SK-N-SH treated with all-trans-retinoic acid at 6 μM for 48 hours (cell line): Measurements from ENCODE around the gene TIMM50.

Experiments used
- ATAC-seq: fragments of 200-7000 bp; cut with Tn5 transposase; 3 replicates; pipeline ENCODE4 v1.9.1; 2020; ENCODE audit warnings: mild to moderate bottlenecking, moderate library complexity
- ARNTL ChIP-seq: fragments of 450-650 bp; formaldehyde crosslinking; IDR thresholded peaks from 2 replicates; pipeline ENCODE4 v1.5.0; 2020; ENCODE audit warnings: low read depth, mild to moderate bottlenecking, moderate library complexity, borderline replicate concordance
- BACH2 ChIP-seq: fragments of 250-450 bp; sonication (Bioruptor Pico); IDR thresholded peaks from 2 replicates; pipeline ENCODE4 v1.9.0; 2021; ENCODE audit warnings: mild to moderate bottlenecking, borderline replicate concordance
- CREB5 ChIP-seq: fragments of 250-450 bp; sonication (Bioruptor Pico); IDR thresholded peaks from 2 replicates; pipeline ENCODE4 v1.5.1; 2020; ENCODE audit warnings: low read depth, mild to moderate bottlenecking, moderate library complexity
- CSDC2 ChIP-seq: fragments of 250-450 bp; sonication (Bioruptor Pico); IDR thresholded peaks from 2 replicates; pipeline ENCODE4 v1.5.0; 2020; ENCODE audit warnings: mild to moderate bottlenecking, moderate library complexity
- CSRNP3 ChIP-seq: fragments of 250-450 bp; sonication (Bioruptor Pico); IDR thresholded peaks from 2 replicates; pipeline ENCODE4 v1.5.1; 2021; ENCODE audit warnings: mild to moderate bottlenecking, moderate library complexity
- ESRRG ChIP-seq: fragments of 250-450 bp; sonication (Bioruptor Pico); IDR thresholded peaks from 2 replicates; pipeline ENCODE4 v1.6.1; 2021; ENCODE audit warnings: mild to moderate bottlenecking
- GLIS3 ChIP-seq: fragments of 250-450 bp; sonication (Bioruptor Pico); IDR thresholded peaks from 2 replicates; pipeline ENCODE4 v1.5.0; 2020; ENCODE audit warnings: mild to moderate bottlenecking, moderate library complexity
- ISL1 ChIP-seq: fragments of 250-450 bp; sonication (Bioruptor Pico); IDR thresholded peaks from 2 replicates; pipeline ENCODE4 v2.1.2; 2022; ENCODE audit warnings: mild to moderate bottlenecking, moderate library complexity
- OSR1 ChIP-seq: fragments of 250-450 bp; sonication (Bioruptor Pico); IDR thresholded peaks from 2 replicates; pipeline ENCODE4 v1.8.0; 2022; ENCODE audit warnings: moderate library complexity, mild to moderate bottlenecking, inconsistent platforms
- PATZ1 ChIP-seq: fragments of 250-450 bp; sonication (Bioruptor Pico); IDR thresholded peaks from 2 replicates; pipeline ENCODE4 v1.8.0; 2020; ENCODE audit warnings: mild to moderate bottlenecking, moderate library complexity, borderline replicate concordance
- POU6F1 ChIP-seq: fragments of 250-450 bp; sonication (Bioruptor Pico); IDR thresholded peaks from 2 replicates; pipeline ENCODE4 v1.8.0; 2021; ENCODE audit warnings: low read depth, mild to moderate bottlenecking, moderate library complexity, borderline replicate concordance
- PPARA ChIP-seq: fragments of 250-450 bp; sonication (Bioruptor Pico); IDR thresholded peaks from 2 replicates; pipeline ENCODE4 v1.5.0; 2020; ENCODE audit warnings: mild to moderate bottlenecking, borderline replicate concordance
- SNAI2 ChIP-seq: fragments of 250-450 bp; sonication (Bioruptor Pico); IDR thresholded peaks from 2 replicates; pipeline ENCODE4 v1.5.0; 2020; ENCODE audit warnings: mild to moderate bottlenecking, moderate library complexity
- TSHZ2 ChIP-seq: fragments of 250-450 bp; sonication (Bioruptor Pico); IDR thresholded peaks from 2 replicates; pipeline ENCODE4 v1.5.0; 2020; ENCODE audit warnings: mild to moderate bottlenecking, moderate library complexity
- ZC3H10 ChIP-seq: fragments of 250-450 bp; sonication (Bioruptor Pico); IDR thresholded peaks from 2 replicates; pipeline ENCODE4 v1.5.1; 2021; ENCODE audit warnings: mild to moderate bottlenecking, moderate library complexity
- ZFP3 ChIP-seq: fragments of 250-450 bp; sonication (Bioruptor Pico); IDR thresholded peaks from 2 replicates; pipeline ENCODE4 v1.5.0; 2020; ENCODE audit warnings: mild to moderate bottlenecking, moderate library complexity
- ZFP30 ChIP-seq: fragments of 450-650 bp; formaldehyde crosslinking; IDR thresholded peaks from 2 replicates; pipeline ENCODE4 v1.5.0; 2022; ENCODE audit warnings: mild to moderate bottlenecking, moderate library complexity
- ZNF565 ChIP-seq: fragments of 450-650 bp; formaldehyde crosslinking; conservative IDR thresholded peaks from 2 replicates; pipeline ENCODE4 v1.5.0; 2020; ENCODE audit warnings: low read depth, mild to moderate bottlenecking, moderate library complexity
- ZNF70 ChIP-seq: fragments of 450-650 bp; formaldehyde crosslinking; IDR thresholded peaks from 2 replicates; pipeline ENCODE4 v1.5.0; 2020; ENCODE audit warnings: mild to moderate bottlenecking, moderate library complexity

TIMM50 gene

GRCh38 chr19:39517432-39517831, 36.8 kb downstream of the TIMM50 start (continued):
- no peak for TF ChIP-seq CSDC2
- TF ChIP-seq, all 23 proteins: peak for 0

GRCh38 chr19:39518458-39518857, 37.8 kb downstream of the TIMM50 start:
- no peak for TF ChIP-seq CSDC2
- TF ChIP-seq ZNF565 (CRISPR knock-in tag): no peak
- no peak for TF ChIP-seq PATZ1 (CRISPR knock-in tag)
- no peak for TF ChIP-seq TSHZ2 (CRISPR knock-in tag)
- TF ChIP-seq ARNTL (CRISPR knock-in tag): no peak
- no peak for TF ChIP-seq ZFP3 (CRISPR knock-in tag)
- no peak for TF ChIP-seq BACH2 (CRISPR knock-in tag)
- no peak for TF ChIP-seq ESRRG
- TF ChIP-seq CSRNP3 (CRISPR knock-in tag): no peak
- TF ChIP-seq PPARA: no peak
- TF ChIP-seq ZFP30 (CRISPR knock-in tag): no peak
- TF ChIP-seq, all 23 proteins: peak for 0
- no peak for ATAC-seq

- TF ChIP-seq SNAI2 (CRISPR knock-in tag): no peak
- no peak for TF ChIP-seq TSHZ2 (CRISPR knock-in tag)
- no peak for TF ChIP-seq PPARA
- no peak for TF ChIP-seq CREB5
- no peak for TF ChIP-seq POU6F1
- TF ChIP-seq ZC3H10 (CRISPR knock-in tag): no peak
- TF ChIP-seq ISL1 (CRISPR knock-in tag): no peak
- TF ChIP-seq ZNF70 (CRISPR knock-in tag): no peak
- TF ChIP-seq ZFP3 (CRISPR knock-in tag): no peak
- TF ChIP-seq ESRRG: no peak
- TF ChIP-seq OSR1: no peak
- TF ChIP-seq ARNTL (CRISPR knock-in tag): no peak
- TF ChIP-seq GLIS3 (CRISPR knock-in tag): no peak
- no peak for TF ChIP-seq PATZ1 (CRISPR knock-in tag)
- TF ChIP-seq ZNF565 (CRISPR knock-in tag): no peak
- ATAC-seq: no peak
These were observed 38.3 kb downstream of the TIMM50 start for GRCh38 chr19:39518975-39519374.
